ENCODE measurements around the gene KRTAP2-2.
"Not testable (repeated sequence)": the region's sequence is repeated elsewhere in the genome, so short reads cannot be mapped to it uniquely, and the experiment has no call there.

KRTAP2-2 gene, protein sequence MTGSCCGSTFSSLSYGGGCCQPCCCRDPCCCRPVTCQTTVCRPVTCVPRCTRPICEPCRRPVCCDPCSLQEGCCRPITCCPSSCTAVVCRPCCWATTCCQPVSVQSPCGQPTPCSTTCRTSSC

DNA sequence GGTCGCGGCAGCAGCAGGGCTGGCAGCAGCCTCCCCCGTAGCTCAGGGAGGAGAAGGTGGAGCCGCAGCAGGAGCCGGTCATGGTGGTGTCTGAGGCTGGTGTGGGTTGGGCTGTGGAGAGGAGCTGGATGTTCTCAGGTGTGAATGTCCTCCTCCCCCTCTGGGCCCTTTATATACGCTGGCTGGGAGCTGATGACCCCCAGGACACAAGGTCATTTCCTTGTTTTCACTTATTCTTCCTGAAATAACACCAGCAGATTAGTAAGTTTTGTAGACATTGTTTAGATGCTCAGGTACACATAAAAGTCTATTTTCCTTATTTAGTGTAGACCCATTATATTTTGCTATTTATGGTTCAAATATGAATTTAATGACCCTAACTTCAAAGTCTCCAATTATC, at the start of gene KRTAP2-2:
Gene KRTAP2-2, minus strand, starts transcription at position 101 of the 400 bp plus-strand sequence. Its CDS starts 19 bp downstream, at position 82.
- in situ Hi-C loops (cut with HindIII; ENCODE audit: low sequenced_read_pairs) = loop anchor here (5.0 kb wide), 1 partner anchor 38 kb away; no protein-coding TSS in a partner anchor

DNA sequence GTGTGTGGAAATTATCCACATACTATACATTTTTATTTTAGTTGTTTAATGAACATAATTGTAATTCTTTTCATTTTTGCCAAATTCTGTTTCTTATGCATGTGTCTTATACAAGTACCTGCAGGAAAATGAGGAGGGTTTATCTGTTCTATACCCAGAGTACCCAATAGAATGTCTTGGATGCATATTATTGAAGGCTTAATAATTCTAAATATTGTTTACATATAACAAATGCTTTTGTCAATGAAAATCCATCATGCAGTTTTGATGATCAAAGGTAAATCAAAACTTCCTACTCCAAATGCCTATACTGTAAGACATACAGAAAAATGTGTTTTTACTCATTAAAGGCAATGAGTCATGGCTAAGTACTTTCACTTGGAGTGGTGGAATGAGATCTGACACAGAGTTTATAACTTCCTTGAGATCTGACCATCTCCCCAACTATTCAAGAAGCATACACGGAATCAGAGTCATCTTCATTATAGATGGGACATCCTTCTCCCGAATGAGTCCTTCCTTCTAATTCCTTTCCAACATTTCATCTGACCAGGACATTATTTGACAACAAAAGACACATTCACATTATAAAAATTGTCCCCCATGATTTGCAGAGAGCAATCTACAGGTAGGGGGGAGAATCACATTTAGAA, 49.5 kb upstream of the KRTAP2-2 start:
- in situ Hi-C loops (cut with HindIII; ENCODE audit: low sequenced_read_pairs) = not testable (repeated sequence)

DNA sequence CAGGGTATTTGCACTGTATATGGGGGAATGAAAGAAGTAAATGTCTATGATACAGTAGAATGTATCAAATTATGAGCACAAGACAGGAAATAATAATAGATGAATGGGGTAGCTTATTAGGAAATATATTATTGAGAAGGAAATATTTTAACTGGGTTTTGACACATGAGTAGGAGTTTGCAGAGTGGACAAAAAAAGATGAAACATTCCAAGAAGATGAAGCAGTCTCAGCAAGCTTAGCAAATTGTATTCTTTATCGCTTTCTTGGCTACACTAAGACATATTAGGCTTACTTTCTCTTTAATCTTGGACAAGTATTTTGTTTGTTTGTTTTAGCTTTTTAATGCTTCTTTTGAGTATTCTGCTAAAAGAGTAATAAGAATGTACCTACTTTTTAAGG, 48.9 kb upstream of the KRTAP2-2 start:
- in situ Hi-C loops (cut with HindIII; ENCODE audit: low sequenced_read_pairs) = no loop called here

DNA sequence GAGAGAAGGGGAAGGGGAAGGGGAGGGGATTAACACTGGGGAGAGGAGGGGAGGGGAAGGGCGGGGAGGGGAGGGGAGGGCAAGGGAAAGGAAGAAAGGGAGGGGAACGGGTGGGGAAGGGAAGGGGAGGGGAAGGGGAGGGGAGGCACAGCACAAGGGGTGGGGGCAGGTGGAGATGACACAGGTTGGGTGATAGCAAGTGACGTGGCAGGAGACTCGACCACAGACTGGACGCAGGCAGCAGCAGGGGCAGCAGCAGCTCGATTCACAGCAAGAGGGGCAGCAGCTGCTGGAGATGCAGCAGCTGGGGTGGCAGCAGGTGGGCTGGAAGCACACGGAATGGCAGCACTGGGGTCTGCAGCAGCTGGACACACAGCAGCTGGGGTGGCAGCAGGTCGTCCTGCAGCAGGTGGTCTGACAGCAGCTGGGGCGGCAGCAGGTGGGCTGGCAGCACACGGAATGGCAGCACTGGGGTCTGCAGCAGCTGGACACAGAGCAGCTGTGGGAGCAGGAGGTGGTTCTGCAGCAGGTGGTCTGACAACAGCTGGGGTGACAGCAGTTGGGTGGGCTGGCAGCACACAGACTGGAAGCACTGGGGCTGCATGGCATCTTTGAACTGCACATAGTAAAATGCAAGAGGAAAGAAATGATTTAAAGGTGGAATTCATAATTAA, 46.7 kb upstream of the KRTAP2-2 start, which contains the start of gene KRTAP4-16:
Gene KRTAP4-16, minus strand, starts transcription at position 624 of the 674 bp plus-strand sequence. Its CDS starts 0 bp downstream, at position 624.
- in situ Hi-C loops (cut with HindIII; ENCODE audit: low sequenced_read_pairs) = no loop called here

GRCh38 chr17:41099682-41100480, 44.9 kb upstream of the KRTAP2-2 start:
- in situ Hi-C loops (cut with HindIII; ENCODE audit: low sequenced_read_pairs) = not testable (repeated sequence)

DNA sequence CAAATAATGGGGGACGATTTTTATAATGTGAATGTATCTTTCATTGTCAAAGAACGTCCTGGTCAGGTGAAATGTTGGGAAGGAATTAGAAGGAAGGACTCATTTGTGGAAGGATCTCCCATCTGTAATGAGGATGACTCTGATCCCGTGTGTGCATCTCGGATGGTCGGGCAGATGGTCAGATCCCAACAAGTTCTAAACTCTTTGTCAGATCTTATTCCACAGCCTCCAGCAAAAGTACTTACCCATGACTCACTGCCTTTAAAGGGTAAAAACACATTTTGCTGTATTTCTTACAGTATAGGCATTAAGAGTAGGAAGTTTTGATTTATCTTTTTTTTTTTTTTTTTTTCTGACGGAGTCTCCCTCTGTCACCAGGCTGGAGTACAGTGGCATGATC, 43.5 kb upstream of the KRTAP2-2 start:
- in situ Hi-C loops (cut with HindIII; ENCODE audit: low sequenced_read_pairs) = no loop called here

DNA sequence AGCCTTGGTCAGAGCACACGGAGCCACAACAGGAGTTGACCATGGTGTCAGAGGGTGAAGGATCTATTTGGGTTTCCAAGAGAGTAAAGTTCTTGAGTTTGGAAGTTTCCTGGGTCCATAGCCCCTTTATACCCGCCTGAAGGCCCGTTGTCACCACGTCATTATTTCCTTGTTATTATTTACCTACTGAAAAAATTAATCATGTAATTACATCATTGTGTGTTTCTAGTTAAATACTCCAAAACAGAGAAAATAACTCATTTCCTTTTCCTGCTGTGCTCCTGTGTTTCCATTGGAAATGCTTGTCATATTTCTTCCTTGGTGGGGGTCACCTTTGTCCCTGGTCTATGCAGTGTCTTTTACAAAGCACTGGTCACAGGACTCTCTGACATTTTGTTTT, 43.0 kb upstream of the KRTAP2-2 start, which contains the start of gene KRTAP4-8:
Gene KRTAP4-8, minus strand, starts transcription at position 101 of the 400 bp plus-strand sequence. Its CDS starts 58 bp downstream, at position 43.
- in situ Hi-C loops (cut with HindIII; ENCODE audit: low sequenced_read_pairs) = no loop called here

DNA sequence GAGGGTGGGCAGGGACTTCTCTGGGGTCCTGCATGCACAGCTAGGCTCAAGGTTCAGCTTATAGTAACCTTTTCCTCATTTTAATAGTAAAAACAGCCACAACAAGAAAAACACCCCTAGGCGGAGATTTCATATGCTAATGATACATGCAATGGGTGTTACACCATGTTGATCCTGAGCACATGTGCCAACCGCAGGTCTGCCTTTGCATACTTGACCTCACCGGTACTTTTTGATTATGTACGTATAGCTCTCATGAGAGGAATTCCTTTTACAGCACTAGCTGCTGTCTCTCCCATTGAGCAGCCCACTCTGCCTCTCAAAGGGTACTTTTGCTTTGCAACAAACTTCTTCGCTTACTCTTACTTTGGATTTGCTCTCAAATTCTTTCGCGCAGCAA, 41.0 kb upstream of the KRTAP2-2 start:
- in situ Hi-C loops (cut with HindIII; ENCODE audit: low sequenced_read_pairs) = no loop called here

GRCh38 chr17:41088760-41089352, 33.8 kb upstream of the KRTAP2-2 start:
- in situ Hi-C loops (cut with HindIII; ENCODE audit: low sequenced_read_pairs) = not testable (repeated sequence)

- in situ Hi-C loops (cut with HindIII; ENCODE audit: low sequenced_read_pairs) = not testable (repeated sequence)
Measured at GRCh38 chr17:41084100-41084856, 29.2 kb upstream of the KRTAP2-2 start, which contains the start of gene KRTAP4-7. KRTAP4-7 (plus strand) TSS chr17:41084150; CDS start chr17:41084207, 57 bp downstream.

GRCh38 chr17:41083427-41083826, 28.4 kb upstream of the KRTAP2-2 start:
- in situ Hi-C loops (cut with HindIII; ENCODE audit: low sequenced_read_pairs) = not testable (repeated sequence)

GRCh38 chr17:41082626-41083025, 27.6 kb upstream of the KRTAP2-2 start:
- in situ Hi-C loops (cut with HindIII; ENCODE audit: low sequenced_read_pairs) = no loop called here

GRCh38 chr17:41076788-41077187, 21.8 kb upstream of the KRTAP2-2 start:
- in situ Hi-C loops (cut with HindIII; ENCODE audit: low sequenced_read_pairs) = no loop called here

GRCh38 chr17:41073676-41074075, 18.6 kb upstream of the KRTAP2-2 start:
- in situ Hi-C loops (cut with HindIII; ENCODE audit: low sequenced_read_pairs) = no loop called here

DNA sequence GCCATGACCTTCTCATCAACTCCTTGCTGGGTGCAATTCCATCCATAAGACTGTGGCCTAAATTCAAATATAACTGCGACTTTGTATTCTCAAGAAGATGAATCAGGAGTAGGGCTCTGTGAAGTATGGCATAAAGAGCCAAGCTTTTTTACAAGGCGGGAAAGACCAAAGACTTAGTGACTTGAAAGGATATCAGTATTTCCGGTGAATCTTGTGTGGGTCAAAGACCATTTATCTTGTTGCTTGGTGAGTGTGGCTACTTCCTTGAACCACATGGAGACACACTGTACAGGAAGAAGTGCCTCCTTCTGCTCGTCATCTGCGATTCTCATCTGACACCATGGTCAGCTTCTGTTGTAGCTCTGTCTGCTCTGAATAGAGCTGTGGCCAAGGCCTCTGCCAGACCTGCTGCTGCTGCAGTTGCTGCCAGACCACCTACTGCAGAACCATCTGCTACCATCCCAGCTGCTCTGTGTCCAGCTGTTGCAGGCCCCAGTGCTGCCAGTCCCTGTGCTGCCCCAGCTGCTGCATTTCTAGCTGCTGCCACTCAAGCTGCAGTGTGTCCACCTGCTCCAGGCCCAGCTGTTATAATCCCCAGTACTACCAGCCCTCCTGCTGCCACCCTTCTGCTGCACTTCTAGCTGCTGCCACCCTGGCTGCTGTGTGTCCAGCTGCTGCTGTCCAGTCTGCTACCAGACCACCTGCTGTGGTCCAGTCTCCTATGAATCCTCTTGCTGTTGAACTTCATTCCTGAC, 16.8 kb upstream of the KRTAP2-2 start:
- in situ Hi-C loops (cut with HindIII; ENCODE audit: low sequenced_read_pairs) = no loop called here

GRCh38 chr17:41069031-41069430, 14.0 kb upstream of the KRTAP2-2 start:
- in situ Hi-C loops (cut with HindIII; ENCODE audit: low sequenced_read_pairs) = no loop called here

GRCh38 chr17:41067281-41067680, 12.3 kb upstream of the KRTAP2-2 start:
- in situ Hi-C loops (cut with HindIII; ENCODE audit: low sequenced_read_pairs) = no loop called here

DNA sequence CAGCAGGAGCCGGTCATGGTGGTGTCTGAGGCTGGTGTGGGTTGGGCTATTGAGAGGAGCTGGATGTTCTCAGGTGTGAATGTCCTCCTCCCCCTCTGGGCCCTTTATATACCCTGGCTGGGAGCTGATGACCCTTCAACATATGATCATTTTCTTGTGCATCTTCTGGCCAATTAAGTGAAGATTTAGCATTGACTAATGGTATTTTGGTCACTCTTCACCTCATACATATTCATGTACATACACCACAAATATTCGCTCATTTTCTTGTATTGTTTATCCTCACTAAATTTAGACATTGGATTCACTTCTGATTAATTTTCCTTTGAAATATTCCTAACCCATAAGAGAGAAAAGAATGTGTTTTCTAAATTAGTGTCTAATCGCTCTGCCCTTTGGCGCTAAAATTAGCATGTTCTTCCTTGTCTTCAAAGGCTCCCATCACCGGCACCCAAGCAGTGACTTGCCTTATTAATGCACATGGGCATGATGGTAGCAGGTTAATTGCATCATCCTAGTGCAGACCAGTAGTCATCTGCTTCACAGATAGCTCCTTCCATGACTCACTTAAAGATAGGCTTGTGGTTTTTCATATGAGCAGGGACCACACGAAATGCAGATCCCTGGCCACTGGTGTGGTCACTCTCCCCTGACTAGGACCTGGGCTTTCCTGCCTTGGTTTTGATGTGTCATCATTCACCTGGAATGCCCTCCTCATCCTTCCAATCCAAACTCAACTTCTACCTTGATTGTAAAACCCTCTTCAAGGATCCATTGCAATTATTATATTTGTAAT, 11.0 kb upstream of the KRTAP2-2 start, which contains the start of gene KRTAP2-4:
Gene KRTAP2-4, minus strand, starts transcription at position 51 of the 796 bp plus-strand sequence. Its CDS starts 34 bp downstream, at position 17.
- in situ Hi-C loops (cut with HindIII; ENCODE audit: low sequenced_read_pairs) = no loop called here

Measured in DLD1 (cell line).